Ovary (tissue), 3 donors: ENCODE results near the gene CIDEA.
"Not testable (repeated sequence)": the region's sequence is repeated elsewhere in the genome, so short reads cannot be mapped to it uniquely, and the experiment has no call there.

ENCODE experiments used
- CTCF ChIP-seq, 3 donors: fragments of 450-650 bp in 2 of 3; fragments of 200-600 bp in 1 of 3; IDR thresholded peaks; one replicate each; pipeline versions ENCODE4 v1.5.1 to v1.8.0; 2016 to 2022; ENCODE audit warnings: antibody characterized with exemption in 3 of 3, mild to moderate bottlenecking in 1 of 3
- POLR2A ChIP-seq: fragments of 450-650 bp; IDR thresholded peaks from one replicate; pipeline ENCODE4 v1.6.1; 2017; ENCODE audit warnings: antibody characterized with exemption, mild to moderate bottlenecking, moderate library complexity
- donor health status: DM: no; HTN: no; CAD: no.

GRCh38 chr18:12214296-12215005, 39.7 kb upstream of the CIDEA start:
- not testable (repeated sequence) for TF ChIP-seq CTCF (IDR thresholded peaks at IDR 0.05); POLR2A
